Mucosa of rectum (tissue), 2 donors: ENCODE measurements around the gene TSR2.

ENCODE experiments used
- H3K27ac ChIP-seq, 2 donors: one replicate each; pipeline ENCODE4 v1.7.0; 2013; ENCODE audit warnings: inconsistent platforms in 2 of 2, low read depth in 2 of 2, low read length in 2 of 2
- H3K27me3 ChIP-seq, 2 donors: one replicate each; pipeline ENCODE4 v1.7.0; 2013; ENCODE audit warnings: low read length in 2 of 2; ENCODE audit not compliant: control insufficient read depth in 2 of 2, insufficient read depth in 2 of 2
- H3K36me3 ChIP-seq, 2 donors: one replicate each; pipeline ENCODE4 v1.7.0; 2013; ENCODE audit warnings: low read length in 2 of 2; ENCODE audit not compliant: control insufficient read depth in 2 of 2, insufficient read depth in 2 of 2
- H3K4me1 ChIP-seq, 2 donors: one replicate each; pipeline ENCODE4 v1.7.0; 2013; ENCODE audit warnings: low read length in 2 of 2, mild to moderate bottlenecking in 1 of 2; ENCODE audit not compliant: control insufficient read depth in 2 of 2, insufficient read depth in 2 of 2
- H3K4me3 ChIP-seq, 2 donors: one replicate each; pipeline ENCODE4 v1.7.0; 2013; ENCODE audit warnings: low read length in 2 of 2
- H3K9ac ChIP-seq, 2 donors: one replicate each; pipeline ENCODE4 v1.7.0; 2013; ENCODE audit warnings: low read length in 2 of 2, low read depth in 1 of 2, mild to moderate bottlenecking in 1 of 2
- H3K9me3 ChIP-seq, 2 donors: one replicate each; pipeline ENCODE4 v1.7.0; 2013; ENCODE audit warnings: low read length in 2 of 2; ENCODE audit not compliant: control insufficient read depth in 2 of 2
- donor health status: healthy.
- donor health status: Normal muscosa, but diverticular disease.

The TSR2 gene

DNA sequence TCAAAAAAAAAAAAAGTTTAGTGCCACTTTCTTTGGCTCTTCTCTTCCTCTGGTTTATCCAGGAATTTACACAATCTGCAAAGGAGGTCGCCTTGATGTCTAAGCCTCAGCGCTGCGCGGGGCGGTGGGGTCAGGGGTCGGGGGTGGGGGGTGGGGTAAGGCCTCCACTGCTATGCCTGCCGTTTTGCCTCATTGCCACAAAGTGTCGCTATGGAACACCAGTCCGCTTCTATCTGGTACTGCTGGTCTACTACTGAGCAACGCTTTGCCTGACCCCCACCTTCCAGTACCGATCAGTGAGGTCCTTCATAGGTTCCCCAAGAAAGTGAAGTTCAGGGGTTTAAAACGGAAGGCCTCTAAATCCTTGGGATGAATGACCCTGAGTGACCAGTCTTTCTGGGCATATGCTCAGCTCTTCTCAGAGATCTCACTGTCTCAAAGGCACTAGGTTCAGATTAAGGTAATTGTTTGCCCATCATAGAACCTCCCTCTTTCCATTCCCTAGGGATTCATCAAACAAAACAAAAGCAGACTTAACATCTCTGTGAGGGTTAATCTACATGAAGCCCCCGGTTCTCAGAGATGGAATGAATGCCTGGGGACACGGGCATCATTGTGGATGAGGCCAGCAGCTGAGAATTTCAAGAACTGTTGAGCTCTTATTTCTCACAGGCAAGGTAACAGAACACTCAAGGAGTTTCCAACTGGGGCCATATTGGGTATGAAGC is 16.9 kb upstream of the TSR2 start:
- no peaks in the 10 kb centered on the region for H3K36me3 ChIP-seq
- no peak overlapping the region for H3K9ac ChIP-seq
- H3K4me1 ChIP-seq, result no peaks in the 10 kb centered on the region
- H3K9me3 ChIP-seq, result no peaks in the 10 kb centered on the region
- H3K27me3 ChIP-seq, result no peaks in the 10 kb centered on the region
- no peak overlapping the region for H3K4me3 ChIP-seq
- H3K27ac ChIP-seq, result no peak overlapping the region

DNA sequence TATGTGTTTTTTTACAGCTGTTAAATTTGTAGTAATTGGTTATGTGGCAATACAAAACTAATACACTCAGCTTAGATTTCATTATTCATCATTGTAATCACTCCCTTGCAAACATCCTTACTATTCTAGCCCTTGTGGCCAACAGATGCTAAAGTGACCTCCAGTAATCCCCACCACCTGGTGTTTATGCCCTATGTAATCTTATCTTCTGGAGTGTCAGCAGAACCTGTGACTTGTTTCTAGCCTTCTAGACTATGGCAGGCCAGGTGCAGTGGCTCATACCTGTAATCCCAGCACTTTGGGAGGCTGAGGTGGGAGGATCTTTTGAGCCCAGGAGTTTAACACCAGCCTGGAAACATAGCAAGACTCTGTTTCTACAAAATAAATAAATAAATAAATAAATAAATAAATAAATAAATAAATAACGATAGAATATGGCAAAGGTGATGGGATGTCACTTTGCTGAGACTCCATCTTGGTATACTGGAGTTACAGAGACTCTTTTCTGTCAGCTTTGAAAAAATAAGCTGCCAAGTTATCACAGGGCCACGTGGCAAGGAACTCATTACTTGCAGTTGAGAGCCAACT is 12.3 kb upstream of the TSR2 start:
- Histone ChIP-seq H3K4me1 (no peaks in the 10 kb centered on the region), H3K27me3 (no peaks in the 10 kb centered on the region), H3K9ac (no peak overlapping the region), H3K9me3 (no peaks in the 10 kb centered on the region), H3K27ac (no peak overlapping the region), H3K36me3 (no peaks in the 10 kb centered on the region), H3K4me3 (no peak overlapping the region)

DNA sequence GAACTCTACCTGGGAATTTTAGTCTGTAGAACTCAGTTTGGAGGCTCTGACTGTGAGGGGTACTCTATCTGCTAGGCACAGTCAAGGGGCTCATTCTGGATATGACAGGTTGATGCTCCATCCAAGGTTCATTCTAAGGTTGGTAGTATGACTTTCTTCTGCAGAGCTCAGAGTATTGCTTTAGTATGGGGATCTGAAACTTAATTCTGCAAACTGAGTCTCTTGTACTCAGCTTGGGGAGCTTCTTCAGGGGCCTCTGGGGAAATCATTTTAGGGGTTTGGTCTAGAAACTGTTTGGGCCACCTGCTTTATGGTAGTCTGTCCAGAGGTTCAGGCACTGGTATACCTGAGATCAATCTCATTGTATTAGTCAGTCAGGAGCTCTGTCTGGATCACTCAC is 9.7 kb upstream of the TSR2 start:
- Histone ChIP-seq H3K27ac (no peak overlapping the region), H3K9ac (no peak overlapping the region), H3K9me3 (no peaks in the 10 kb centered on the region), H3K27me3 (no peaks in the 10 kb centered on the region), H3K36me3 (no peaks in the 10 kb centered on the region), H3K4me3 (no peak overlapping the region), H3K4me1 (no peaks in the 10 kb centered on the region)

DNA sequence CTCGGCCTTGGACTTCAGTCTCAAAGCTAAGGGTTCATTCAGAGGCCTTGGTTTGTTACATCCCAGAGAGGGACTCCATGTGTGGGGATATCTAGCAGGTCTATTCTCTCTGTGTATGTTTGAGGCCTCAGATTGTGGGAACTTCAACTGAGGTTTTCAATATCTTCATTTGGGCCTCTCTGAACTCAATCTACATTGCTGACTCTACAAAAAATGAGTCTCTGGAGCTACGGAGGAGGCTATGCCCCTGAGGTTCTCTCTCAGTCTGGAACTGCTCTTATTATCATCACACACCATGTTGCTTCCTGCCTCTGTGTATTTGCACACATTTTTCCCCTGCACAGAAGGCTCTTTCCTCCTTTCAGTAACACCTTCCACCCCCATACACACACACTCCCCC is 5.1 kb upstream of the TSR2 start:
- no peaks in the 10 kb centered on the region for H3K36me3 ChIP-seq
- H3K4me1 ChIP-seq, result no peaks in the 10 kb centered on the region
- H3K9ac ChIP-seq, result no peak overlapping the region
- no peaks in the 10 kb centered on the region for H3K9me3 ChIP-seq
- no peak overlapping the region for H3K4me3 ChIP-seq
- no peaks in the 10 kb centered on the region for H3K27me3 ChIP-seq
- H3K27ac ChIP-seq, result no peak overlapping the region

DNA sequence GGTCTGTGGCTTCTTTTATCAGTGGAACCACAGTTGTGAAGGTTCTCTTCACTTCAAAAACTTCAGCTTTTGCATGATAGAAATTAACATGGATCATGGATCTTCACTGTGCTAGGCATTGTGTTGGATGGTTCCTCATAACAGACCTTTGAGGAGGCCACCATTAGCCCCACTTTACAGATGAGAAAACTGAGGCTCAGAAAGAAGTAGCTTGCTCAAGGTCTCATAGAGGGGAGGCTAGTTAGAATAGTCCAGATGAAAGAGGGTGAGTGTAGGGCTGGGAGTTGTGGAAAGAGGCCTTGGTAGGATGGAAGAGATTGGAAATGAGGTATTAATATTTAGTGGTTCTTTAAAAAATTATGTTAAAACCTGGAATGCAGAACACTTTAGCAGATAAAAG is 2.6 kb downstream of the TSR2 start:
- Histone ChIP-seq H3K4me1 (peaks cover 6 to 7% of the 10 kb centered on the region in 2 donors), H3K4me3 (no peak overlapping the region), H3K9me3 (no peaks in the 10 kb centered on the region), H3K27me3 (peaks cover 0 to 4% of the 10 kb centered on the region in 2 donors), H3K9ac (no peak overlapping the region), H3K36me3 (peaks cover 0 to 11% of the 10 kb centered on the region in 2 donors), H3K27ac (no peak overlapping the region)

DNA sequence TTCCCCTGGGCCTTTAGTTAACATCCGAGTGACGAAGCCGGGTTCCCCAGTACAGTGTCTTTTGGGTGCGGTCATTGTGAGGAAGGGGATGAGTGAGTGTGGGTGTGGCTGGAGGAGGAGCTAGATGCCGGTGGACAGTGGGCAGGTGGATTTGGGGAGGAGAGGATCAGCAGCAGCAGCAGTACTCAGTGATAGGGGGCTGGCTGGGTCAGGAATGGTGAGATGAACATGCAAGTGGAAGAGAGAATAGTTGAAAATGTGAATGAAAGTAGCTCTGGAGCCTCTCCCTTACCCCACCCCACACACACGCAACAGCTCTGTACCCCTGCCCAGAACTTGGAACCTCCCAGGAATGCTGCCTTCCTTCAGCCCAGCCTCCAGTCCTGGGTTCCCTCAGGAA is 4.5 kb downstream of the TSR2 start:
- H3K36me3 ChIP-seq, result peaks cover 0 to 11% of the 10 kb centered on the region in 2 donors
- no peak overlapping the region for H3K4me3 ChIP-seq
- peaks cover 0 to 4% of the 10 kb centered on the region in 2 donors for H3K27me3 ChIP-seq
- peaks cover 6 to 7% of the 10 kb centered on the region in 2 donors for H3K4me1 ChIP-seq
- no peaks in the 10 kb centered on the region for H3K9me3 ChIP-seq
- no peak overlapping the region for H3K9ac ChIP-seq
- no peak overlapping the region for H3K27ac ChIP-seq

DNA sequence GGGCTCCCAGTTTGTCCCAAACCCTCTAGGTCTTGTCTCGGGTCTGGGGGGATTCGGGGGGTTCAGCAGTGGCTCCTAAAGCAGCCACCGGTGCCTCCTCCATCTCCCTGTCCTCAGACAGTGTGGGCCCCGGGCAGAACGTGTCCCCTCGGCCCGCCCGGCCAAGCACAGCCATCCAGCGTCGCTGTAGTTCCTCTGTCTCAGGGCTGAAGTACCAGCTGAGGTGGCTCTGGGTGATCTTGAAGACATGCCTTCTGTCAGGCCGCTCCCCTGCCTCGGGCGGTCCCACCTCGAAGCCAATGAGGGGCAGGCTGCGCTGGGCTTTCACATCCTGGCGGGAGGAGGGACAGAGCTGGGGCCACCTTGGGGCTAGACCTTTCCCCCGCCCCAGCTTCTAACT is 5.9 kb downstream of the TSR2 start:
- Histone ChIP-seq H3K4me1 (peaks cover 5 to 6% of the 10 kb centered on the region in 2 donors), H3K9me3 (no peaks in the 10 kb centered on the region), H3K9ac (no peak overlapping the region), H3K27ac (no peak overlapping the region), H3K4me3 (no peak overlapping the region), H3K36me3 (peaks cover 0 to 11% of the 10 kb centered on the region in 2 donors), H3K27me3 (peaks cover 0 to 4% of the 10 kb centered on the region in 2 donors)

DNA sequence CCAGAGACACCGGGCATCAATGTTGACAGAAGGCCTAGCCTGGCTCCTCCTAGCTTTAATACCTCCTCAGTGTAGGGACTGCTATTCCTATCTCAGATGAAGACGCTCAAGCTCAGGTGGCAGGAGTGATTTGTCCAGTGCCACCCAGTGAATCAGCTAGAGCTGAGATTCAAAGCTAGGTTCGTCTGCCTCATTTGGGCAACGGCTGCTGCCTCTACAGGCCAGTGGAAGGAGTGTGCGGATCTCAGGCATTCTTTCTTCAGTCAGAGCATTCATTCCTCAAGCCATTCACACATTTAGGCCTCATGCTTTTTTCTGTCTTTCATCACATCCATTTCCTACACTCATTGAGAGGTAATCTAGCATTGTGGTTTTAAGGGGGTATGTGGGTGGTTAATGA is 7.3 kb downstream of the TSR2 start:
- Histone ChIP-seq H3K9me3 (no peaks in the 10 kb centered on the region), H3K9ac (no peak overlapping the region), H3K4me3 (no peak overlapping the region), H3K36me3 (peaks cover 0 to 11% of the 10 kb centered on the region in 2 donors), H3K27ac (no peak overlapping the region), H3K4me1 (no peaks in the 10 kb centered on the region), H3K27me3 (peaks cover 0 to 2% of the 10 kb centered on the region in 2 donors)

DNA sequence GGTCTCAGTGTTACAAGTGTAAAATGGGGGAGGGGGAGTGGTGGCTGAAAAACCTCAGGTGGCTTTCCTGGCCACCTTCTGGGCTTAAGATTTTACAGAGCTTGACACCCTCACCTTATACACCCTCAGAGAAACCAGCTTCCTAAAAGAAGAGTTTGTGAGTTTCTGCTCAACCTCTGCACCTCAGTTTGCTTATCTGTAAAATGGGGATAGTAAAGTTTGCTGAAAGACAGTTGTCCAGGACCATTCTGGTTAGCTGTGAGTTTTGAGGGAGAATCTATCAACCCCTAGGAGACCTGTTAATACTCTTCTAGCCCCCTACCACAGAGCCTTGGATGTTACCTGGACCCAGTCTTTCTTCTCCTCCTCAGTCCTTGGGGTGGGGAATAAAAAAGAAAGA is 9.7 kb downstream of the TSR2 start:
- Histone ChIP-seq H3K9ac (no peak overlapping the region), H3K9me3 (no peaks in the 10 kb centered on the region), H3K27me3 (no peaks in the 10 kb centered on the region), H3K36me3 (no peaks in the 10 kb centered on the region), H3K4me3 (no peak overlapping the region), H3K27ac (no peak overlapping the region), H3K4me1 (no peaks in the 10 kb centered on the region)

DNA sequence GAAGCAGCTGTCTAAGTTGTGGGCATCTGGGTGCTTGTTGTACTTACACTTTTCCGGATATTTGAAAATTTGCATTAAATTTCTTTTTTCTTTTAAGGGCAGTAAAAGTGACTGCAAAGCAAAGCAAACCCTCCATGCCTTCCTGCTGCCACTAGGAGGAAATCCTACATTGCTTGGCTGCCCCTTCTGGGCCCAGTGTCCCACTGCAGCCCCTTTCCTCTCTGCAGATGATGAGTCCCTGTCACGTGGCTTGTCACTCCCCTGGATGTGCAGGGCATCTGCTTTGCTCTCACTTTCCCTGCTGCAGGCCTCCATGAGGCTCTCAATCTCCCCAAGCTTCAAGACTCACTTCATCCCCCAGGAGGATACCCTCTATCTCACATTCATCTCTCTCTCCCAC is 12.7 kb downstream of the TSR2 start:
- Histone ChIP-seq H3K4me3 (no peak overlapping the region), H3K27me3 (no peaks in the 10 kb centered on the region), H3K9me3 (no peaks in the 10 kb centered on the region), H3K27ac (no peak overlapping the region), H3K9ac (no peak overlapping the region), H3K4me1 (no peaks in the 10 kb centered on the region), H3K36me3 (no peaks in the 10 kb centered on the region)
